Cerebellar cortex (tissue), 1 donor: Measurements from ENCODE around the gene STRN.
"Not testable (repeated sequence)": the region's sequence is repeated elsewhere in the genome, so short reads cannot be mapped to it uniquely, and the experiment has no call there.

Experiments used
- DNase-seq: peaks from one replicate; pipeline ENCODE4 v3.0.0-alpha.2; 2015; ENCODE audit warnings: low spot score

The STRN gene

GRCh38 chr2:36912695-36913094, 53.6 kb downstream of the STRN start:
- DNase-seq = no peak

- DNase-seq = no peak
Measured at GRCh38 chr2:36911012-36911411, 55.3 kb downstream of the STRN start.

- no peak for DNase-seq
Measured at GRCh38 chr2:36906277-36906676, 60.1 kb downstream of the STRN start.

- DNase-seq = no peak
Measured at GRCh38 chr2:36904636-36905035, 61.7 kb downstream of the STRN start.

DNA sequence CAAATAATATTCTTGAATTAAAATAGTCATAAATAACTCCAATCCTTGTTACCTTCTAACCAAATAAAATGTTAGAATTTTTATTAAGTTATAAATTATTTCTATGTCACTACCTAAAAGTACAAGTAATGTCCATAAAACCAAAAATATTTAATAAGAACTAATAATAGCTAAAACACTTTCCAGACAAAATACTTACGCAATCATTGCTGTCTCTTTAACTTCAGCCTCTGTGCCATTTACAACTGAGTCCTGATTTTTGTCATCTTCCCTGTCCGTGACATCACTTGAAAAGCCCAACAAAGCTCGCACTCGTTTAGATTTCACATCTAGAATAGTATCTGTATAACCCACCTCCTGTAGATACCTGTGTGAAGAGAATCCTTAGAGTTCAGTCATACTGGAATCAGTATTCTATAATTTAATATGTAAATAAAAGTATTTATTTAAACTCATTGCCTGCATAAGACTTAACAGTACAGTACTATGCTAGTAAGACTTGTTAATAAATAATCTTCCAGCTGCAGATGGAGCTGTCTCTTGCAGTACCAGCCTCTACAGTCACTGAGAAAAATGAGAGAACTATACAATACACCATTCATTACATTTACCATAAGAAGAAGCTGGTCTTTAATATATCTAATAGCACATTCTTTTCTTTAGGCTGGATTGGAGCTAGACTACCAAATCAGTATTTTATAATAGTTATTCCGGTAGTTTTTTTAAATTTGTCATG, 63.8 kb downstream of the STRN start:
- DNase-seq = no peak

DNA sequence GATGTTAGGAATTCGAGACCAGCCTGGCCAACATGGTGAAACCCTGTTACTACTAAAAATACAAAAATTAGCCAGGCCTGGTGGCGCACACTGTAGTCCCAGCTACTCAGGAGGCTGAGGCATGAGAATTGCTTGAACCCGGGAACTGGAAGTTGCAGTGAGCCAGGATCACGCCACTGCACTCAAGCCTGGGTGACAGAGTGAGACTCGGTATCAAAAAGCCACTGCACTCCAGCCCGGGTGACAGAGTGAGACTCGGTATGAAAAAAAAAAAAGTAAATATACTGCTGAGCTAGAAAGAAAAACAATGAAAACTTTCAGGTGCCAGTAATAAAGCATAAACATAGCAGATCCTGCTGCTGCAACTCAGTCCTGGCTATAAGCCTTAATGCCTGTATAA, 73.5 kb downstream of the STRN start:
- DNase-seq = no peak

DNA sequence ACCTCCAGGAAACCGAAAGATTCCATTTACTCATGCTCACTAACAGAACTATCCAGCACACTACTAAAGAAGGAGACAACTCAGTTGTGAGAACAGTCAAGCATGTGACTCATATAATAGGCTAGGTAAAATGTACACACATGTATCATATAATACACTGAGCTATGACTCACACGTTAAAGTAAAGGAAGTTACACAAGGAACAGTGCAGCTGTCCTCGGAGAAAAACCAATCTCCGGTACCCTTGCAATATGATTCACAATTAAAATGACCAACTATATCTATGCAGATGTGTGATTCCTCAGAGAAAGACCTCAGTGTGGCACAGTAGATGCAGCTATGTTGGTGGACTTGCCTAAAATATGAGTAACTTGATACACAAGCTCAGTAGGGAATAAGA, 76.5 kb downstream of the STRN start:
- DNase-seq = no peak

DNA sequence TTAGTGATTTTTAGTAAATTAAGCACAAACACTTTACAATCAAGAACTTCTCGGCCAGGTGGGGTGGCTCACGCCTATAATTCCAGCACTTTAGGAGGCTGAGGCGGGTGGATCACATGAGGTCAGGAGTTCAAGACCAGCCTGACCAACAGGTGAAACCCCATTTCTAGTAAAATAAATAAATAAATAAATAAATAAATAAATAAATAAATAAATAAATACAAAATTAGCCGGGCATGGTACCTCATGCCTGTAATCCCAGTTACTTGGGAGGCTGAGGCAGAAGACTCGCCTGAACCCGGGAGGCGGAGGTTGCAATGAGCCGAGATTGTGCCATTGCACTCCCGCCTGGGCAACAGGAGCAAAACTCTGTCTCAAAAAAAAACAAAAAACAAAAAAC, 79.2 kb downstream of the STRN start:
- DNase-seq = not testable (repeated sequence)

DNA sequence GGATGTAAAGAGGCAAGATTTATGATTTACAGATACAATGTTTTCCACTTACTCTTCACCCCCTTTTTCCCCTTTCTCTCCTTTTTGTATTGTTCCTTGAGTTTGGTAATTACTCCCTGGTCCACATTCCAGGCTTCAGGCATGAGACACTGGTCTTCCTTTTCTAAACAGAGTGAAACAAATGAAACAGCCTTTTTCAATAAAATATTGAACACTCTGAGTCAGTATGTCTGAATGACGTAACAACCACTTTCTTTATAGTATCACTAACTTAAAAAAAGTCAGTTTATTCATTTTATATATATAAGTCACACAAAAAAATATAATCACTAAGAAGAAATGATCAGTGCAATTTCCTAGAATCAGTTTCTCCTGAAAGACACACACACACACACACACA, 79.7 kb downstream of the STRN start:
- DNase-seq = no peak

GRCh38 chr2:36885605-36886004, 80.7 kb downstream of the STRN start:
- DNase-seq = no peak

DNA sequence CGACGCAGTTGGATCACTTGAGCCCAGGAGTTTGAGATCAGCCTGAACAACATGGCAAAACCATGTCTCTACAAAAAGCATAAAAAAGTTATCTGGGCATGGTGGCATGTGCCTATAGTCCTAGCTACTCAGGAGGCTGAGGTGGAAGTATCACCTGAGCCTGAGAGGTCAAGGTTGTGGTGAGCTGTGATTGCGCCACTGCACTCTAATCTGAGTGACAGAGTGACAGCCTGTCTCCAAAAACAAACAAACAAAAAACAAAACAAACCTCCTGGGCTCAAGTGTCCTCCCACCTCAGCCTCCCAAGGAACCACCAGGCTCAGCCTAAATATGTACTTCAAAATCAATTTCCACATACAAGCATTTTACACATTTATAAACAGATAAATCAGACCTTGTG, 83.8 kb downstream of the STRN start:
- no peak for DNase-seq

DNA sequence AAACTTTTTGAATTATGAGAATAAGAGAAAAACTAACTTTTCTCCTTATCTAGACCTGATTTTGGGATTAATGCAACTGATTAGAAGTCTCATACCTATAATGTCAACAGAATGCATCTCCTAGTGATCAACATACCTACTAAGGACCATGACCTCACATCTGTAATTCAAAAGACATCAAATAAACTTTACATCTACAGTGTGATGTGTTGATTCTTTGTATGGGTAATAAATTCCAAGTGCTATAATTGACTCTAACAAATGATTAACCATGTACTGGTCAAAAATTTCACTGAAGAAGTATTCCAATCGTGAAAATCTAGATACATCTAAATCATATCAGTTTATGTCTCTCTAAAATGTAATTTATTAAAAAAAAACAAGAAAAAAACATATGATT, 84.5 kb downstream of the STRN start:
- no peak for DNase-seq

GRCh38 chr2:36878429-36878828, 87.9 kb downstream of the STRN start:
- no peak for DNase-seq

GRCh38 chr2:36871068-36871707, 95.1 kb downstream of the STRN start:
- DNase-seq = no peak

GRCh38 chr2:36869606-36870005, 96.7 kb downstream of the STRN start:
- DNase-seq = no peak

GRCh38 chr2:36861896-36862295, 104.4 kb downstream of the STRN start:
- DNase-seq = no peak

DNA sequence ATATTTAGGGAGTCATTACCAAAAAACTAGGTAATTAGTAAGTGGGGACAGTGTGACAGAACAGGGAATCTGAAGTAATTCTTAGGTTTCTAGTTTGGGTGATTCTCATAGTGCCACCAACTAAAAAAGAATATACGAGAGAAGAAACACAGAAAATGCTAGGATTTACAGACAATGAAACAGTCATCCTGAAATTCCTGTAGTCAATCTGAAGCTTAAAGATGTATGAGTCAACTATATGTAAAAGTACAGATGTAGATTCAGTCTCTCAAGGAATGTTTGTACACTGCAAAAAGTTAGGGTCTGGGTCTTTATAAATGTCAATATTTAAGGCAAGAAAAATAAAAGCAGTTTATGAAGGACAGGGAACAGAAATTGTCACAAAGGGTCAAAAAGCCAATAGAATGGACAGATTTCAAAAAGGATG, 107.0 kb downstream of the STRN start:
- no peak for DNase-seq

- no peak for DNase-seq
Measured at GRCh38 chr2:36858551-36859365, 107.6 kb downstream of the STRN start.

GRCh38 chr2:36857713-36858112, 108.6 kb downstream of the STRN start:
- DNase-seq = no peak

GRCh38 chr2:36855429-36855828, 110.9 kb downstream of the STRN start:
- DNase-seq = no peak

- DNase-seq = no peak
Measured at GRCh38 chr2:36854241-36854640, 112.1 kb downstream of the STRN start.

GRCh38 chr2:36849265-36849664, 117.1 kb downstream of the STRN start:
- no peak for DNase-seq

- no peak for DNase-seq
Measured at GRCh38 chr2:36843838-36844237, 122.5 kb downstream of the STRN start.
